ENCODE measurements around the gene LRRC73.

- TF ChIP-seq POLR2A (IDR thresholded peaks at IDR 0.05), result no peak
- TF ChIP-seq, protein P1, sequence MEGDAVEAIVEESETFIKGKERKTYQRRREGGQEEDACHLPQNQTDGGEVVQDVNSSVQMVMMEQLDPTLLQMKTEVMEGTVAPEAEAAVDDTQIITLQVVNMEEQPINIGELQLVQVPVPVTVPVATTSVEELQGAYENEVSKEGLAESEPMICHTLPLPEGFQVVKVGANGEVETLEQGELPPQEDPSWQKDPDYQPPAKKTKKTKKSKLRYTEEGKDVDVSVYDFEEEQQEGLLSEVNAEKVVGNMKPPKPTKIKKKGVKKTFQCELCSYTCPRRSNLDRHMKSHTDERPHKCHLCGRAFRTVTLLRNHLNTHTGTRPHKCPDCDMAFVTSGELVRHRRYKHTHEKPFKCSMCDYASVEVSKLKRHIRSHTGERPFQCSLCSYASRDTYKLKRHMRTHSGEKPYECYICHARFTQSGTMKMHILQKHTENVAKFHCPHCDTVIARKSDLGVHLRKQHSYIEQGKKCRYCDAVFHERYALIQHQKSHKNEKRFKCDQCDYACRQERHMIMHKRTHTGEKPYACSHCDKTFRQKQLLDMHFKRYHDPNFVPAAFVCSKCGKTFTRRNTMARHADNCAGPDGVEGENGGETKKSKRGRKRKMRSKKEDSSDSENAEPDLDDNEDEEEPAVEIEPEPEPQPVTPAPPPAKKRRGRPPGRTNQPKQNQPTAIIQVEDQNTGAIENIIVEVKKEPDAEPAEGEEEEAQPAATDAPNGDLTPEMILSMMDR (IDR thresholded peaks at IDR 0.05), result no peak
Observed at GRCh38 chr6:43490523-43490939, 19.6 kb downstream of the LRRC73 start.
